WTC11 (cell line): ENCODE results near the gene TNS3. TPM values are rescaled to one million over a fixed set of nuclear protein-coding genes. Genes with fewer than 3 reads are reported as not detected.

Source experiments
- ATAC-seq: fragments of 200-7000 bp; cut with Tn5 transposase; 2 replicates; pipeline ENCODE4 v1.10.0; 2021; ENCODE audit warnings: mild to moderate bottlenecking, moderate library complexity
- CTCF ChIA-PET: fragments of 300-600 bp; sonication (Branson Sonifier 250); formaldehyde crosslinking; loops from one replicate; lab custom pipeline; 2021; ENCODE audit warnings: antibody characterized with exemption; lab: Charles Lee
- POLR2A ChIA-PET: fragments of 350-600 bp; sonication (Branson Sonifier 250); formaldehyde crosslinking; loops from one replicate; lab custom pipeline; 2021; ENCODE audit warnings: antibody characterized with exemption; lab: Charles Lee
- DNase-seq: peaks from one replicate; pipeline ENCODE4 v3.0.0; 2021; ENCODE audit warnings: low spot score
- H3K27ac Mint-ChIP-seq: 2 replicates; pipeline ENCODE4 v1.8.0; 2021; ENCODE audit warnings: mixed read lengths
- H3K27me3 Mint-ChIP-seq: 2 replicates; pipeline ENCODE4 v1.8.0; 2021; ENCODE audit warnings: low read depth, mild to moderate bottlenecking, moderate library complexity, mixed read lengths
- H3K36me3 Mint-ChIP-seq: 2 replicates; pipeline ENCODE4 v1.8.0; 2021; ENCODE audit warnings: mixed read lengths
- H3K4me1 Mint-ChIP-seq: 2 replicates; pipeline ENCODE4 v1.8.0; 2022; ENCODE audit warnings: mixed read lengths
- H3K4me3 Mint-ChIP-seq: 2 replicates; pipeline ENCODE4 v1.8.0; 2021; ENCODE audit warnings: mild to moderate bottlenecking, moderate library complexity, mixed read lengths
- H3K9me3 Mint-ChIP-seq: 2 replicates; pipeline ENCODE4 v1.8.0; 2021; ENCODE audit warnings: mixed read lengths
- CREM ChIP-seq: sonication (generic); formaldehyde crosslinking; IDR thresholded peaks from 2 replicates; pipeline ENCODE4 v1.8.1; 2022; ENCODE audit warnings: mild to moderate bottlenecking, missing genetic modification reagents, moderate library complexity
- ELF4 ChIP-seq: sonication (generic); formaldehyde crosslinking; IDR thresholded peaks from 2 replicates; pipeline ENCODE4 v1.8.1; 2022; ENCODE audit warnings: low read depth, mild to moderate bottlenecking, moderate library complexity, missing genetic modification reagents
- GTF2I ChIP-seq: fragments of 250-450 bp; sonication (Bioruptor Pico); conservative IDR thresholded peaks from 2 replicates; pipeline ENCODE4 v1.4.0; 2021; ENCODE audit warnings: mild to moderate bottlenecking
- HMGA2 ChIP-seq: fragments of 250-450 bp; sonication (Bioruptor Pico); IDR thresholded peaks from 2 replicates; pipeline ENCODE4 v1.4.0; 2021; ENCODE audit warnings: mild to moderate bottlenecking, moderate library complexity
- KAT7 ChIP-seq: sonication (generic); formaldehyde crosslinking; IDR thresholded peaks from 2 replicates; pipeline ENCODE4 v1.8.1; 2023; ENCODE audit warnings: missing genetic modification reagents, mild to moderate bottlenecking, borderline replicate concordance
- NFE2L1 ChIP-seq: sonication (generic); formaldehyde crosslinking; IDR thresholded peaks from 2 replicates; pipeline ENCODE4 v1.8.1; 2023; ENCODE audit warnings: missing genetic modification reagents
- NFYB ChIP-seq: sonication (generic); formaldehyde crosslinking; conservative IDR thresholded peaks from 2 replicates; pipeline ENCODE4 v1.8.0; 2022; ENCODE audit warnings: low read depth, missing genetic modification reagents
- OVOL2 ChIP-seq: fragments of 250-450 bp; sonication (Bioruptor Pico); IDR thresholded peaks from 2 replicates; pipeline ENCODE4 v1.9.0; 2021; ENCODE audit warnings: mild to moderate bottlenecking, borderline replicate concordance
- RELA ChIP-seq: sonication (generic); formaldehyde crosslinking; IDR thresholded peaks from 2 replicates; pipeline ENCODE4 v1.8.1; 2022; ENCODE audit warnings: missing genetic modification reagents, mild to moderate bottlenecking, borderline replicate concordance
- SMAD3 ChIP-seq: sonication (generic); formaldehyde crosslinking; IDR thresholded peaks from 2 replicates; pipeline ENCODE4 v1.8.0; 2022; ENCODE audit warnings: missing genetic modification reagents, mild to moderate bottlenecking, borderline replicate concordance
- ZNF219 ChIP-seq: sonication (generic); formaldehyde crosslinking; IDR thresholded peaks from 2 replicates; pipeline ENCODE4 v1.8.0; 2023; ENCODE audit warnings: missing genetic modification reagents, mild to moderate bottlenecking, borderline replicate concordance
- ZNF232 ChIP-seq: sonication (generic); formaldehyde crosslinking; IDR thresholded peaks from 2 replicates; pipeline ENCODE4 v1.8.0; 2022; ENCODE audit warnings: mild to moderate bottlenecking, missing genetic modification reagents
- ZNF263 ChIP-seq: sonication (generic); formaldehyde crosslinking; IDR thresholded peaks from 2 replicates; pipeline ENCODE4 v1.8.1; 2022; ENCODE audit warnings: low read depth, mild to moderate bottlenecking, moderate library complexity, missing genetic modification reagents
- ZNF317 ChIP-seq: sonication (generic); formaldehyde crosslinking; IDR thresholded peaks from 2 replicates; pipeline ENCODE4 v1.8.1; 2023; ENCODE audit warnings: low read depth, mild to moderate bottlenecking, moderate library complexity, missing genetic modification reagents, borderline replicate concordance
- total RNA-seq: library from RNA; stranded (reverse); gene quantifications from 3 replicates; pipeline ENCODE4 v1.2.3, GENCODE V29; 2021
- TF ChIP-seq, protein P1 (sequence below): sonication (generic); formaldehyde crosslinking; IDR thresholded peaks from 2 replicates; pipeline ENCODE4 v1.8.1; 2023; ENCODE audit warnings: mild to moderate bottlenecking, missing genetic modification reagents, moderate library complexity
- TF ChIP-seq, protein P2 (sequence below): sonication (generic); formaldehyde crosslinking; IDR thresholded peaks from 2 replicates; pipeline ENCODE4 v1.8.0; 2023; ENCODE audit warnings: mild to moderate bottlenecking, missing genetic modification reagents
- TF ChIP-seq, protein P3 (sequence below): fragments of 250-450 bp; sonication (Bioruptor Pico); IDR thresholded peaks from 2 replicates; pipeline ENCODE4 v2.1.2; 2022; ENCODE audit warnings: mild to moderate bottlenecking, moderate library complexity
- TF ChIP-seq, protein P4 (sequence below): sonication (generic); formaldehyde crosslinking; IDR thresholded peaks from 2 replicates; pipeline ENCODE4 v1.8.0; 2022; ENCODE audit warnings: mild to moderate bottlenecking, missing genetic modification reagents
- TF ChIP-seq, protein P5 (sequence below): fragments of 250-450 bp; sonication (Bioruptor Pico); IDR thresholded peaks from 2 replicates; pipeline ENCODE4 v1.9.0; 2021; ENCODE audit warnings: moderate library complexity, mild to moderate bottlenecking, inconsistent platforms, borderline replicate concordance
- TF ChIP-seq, protein P6 (sequence below): sonication (generic); formaldehyde crosslinking; IDR thresholded peaks from 2 replicates; pipeline ENCODE4 v1.8.1; 2022; ENCODE audit warnings: mild to moderate bottlenecking, missing genetic modification reagents, moderate library complexity, borderline replicate concordance

The TNS3 gene
- total RNA-seq, 1 experiment from 2014 or later: 37.7 TPM

DNA sequence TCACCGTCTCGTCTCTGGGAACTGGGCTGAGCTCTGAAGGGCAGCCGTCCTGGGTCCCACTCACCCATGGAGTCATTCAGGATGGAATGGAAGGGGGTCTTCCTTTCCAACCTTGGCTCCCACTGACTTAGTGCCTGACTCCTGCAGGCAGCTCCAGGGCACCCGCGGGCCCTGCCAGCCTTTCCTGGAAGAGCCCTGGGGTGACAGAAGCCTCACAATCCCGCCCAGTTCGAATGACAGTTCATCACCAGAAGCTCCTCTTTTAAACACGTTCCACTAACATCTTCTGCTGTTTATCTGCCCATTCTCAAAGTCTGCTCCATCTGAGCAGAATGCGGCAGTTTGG lies 110.6 kb downstream of the TNS3 start:
- no peak overlapping the region for H3K4me3 Mint-ChIP-seq
- ATAC-seq (no peak), DNase-seq (no peak)
- ChIA-PET CTCF (interaction anchor here (0.7 to 1.5 kb wide), 4 partner anchors 9 to 205 kb away, joined by 3 to 7 read pairs (median 4); no protein-coding TSS in a partner anchor), POLR2A (no interaction called here)
- peaks cover 14% of the 10 kb centered on the region for H3K27me3 Mint-ChIP-seq
- TF ChIP-seq, protein P1, sequence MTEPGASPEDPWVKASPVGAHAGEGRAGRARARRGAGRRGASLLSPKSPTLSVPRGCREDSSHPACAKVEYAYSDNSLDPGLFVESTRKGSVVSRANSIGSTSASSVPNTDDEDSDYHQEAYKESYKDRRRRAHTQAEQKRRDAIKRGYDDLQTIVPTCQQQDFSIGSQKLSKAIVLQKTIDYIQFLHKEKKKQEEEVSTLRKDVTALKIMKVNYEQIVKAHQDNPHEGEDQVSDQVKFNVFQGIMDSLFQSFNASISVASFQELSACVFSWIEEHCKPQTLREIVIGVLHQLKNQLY (CRISPR knock-in tag): no peak
- no peak for TF ChIP-seq ZNF219 (CRISPR knock-in tag)
- no peak for TF ChIP-seq KAT7 (CRISPR knock-in tag)
- no peak for TF ChIP-seq NFE2L1
- no peak for TF ChIP-seq NFYB (CRISPR knock-in tag)
- no peak for TF ChIP-seq SMAD3 (CRISPR knock-in tag)
- TF ChIP-seq, protein P2, sequence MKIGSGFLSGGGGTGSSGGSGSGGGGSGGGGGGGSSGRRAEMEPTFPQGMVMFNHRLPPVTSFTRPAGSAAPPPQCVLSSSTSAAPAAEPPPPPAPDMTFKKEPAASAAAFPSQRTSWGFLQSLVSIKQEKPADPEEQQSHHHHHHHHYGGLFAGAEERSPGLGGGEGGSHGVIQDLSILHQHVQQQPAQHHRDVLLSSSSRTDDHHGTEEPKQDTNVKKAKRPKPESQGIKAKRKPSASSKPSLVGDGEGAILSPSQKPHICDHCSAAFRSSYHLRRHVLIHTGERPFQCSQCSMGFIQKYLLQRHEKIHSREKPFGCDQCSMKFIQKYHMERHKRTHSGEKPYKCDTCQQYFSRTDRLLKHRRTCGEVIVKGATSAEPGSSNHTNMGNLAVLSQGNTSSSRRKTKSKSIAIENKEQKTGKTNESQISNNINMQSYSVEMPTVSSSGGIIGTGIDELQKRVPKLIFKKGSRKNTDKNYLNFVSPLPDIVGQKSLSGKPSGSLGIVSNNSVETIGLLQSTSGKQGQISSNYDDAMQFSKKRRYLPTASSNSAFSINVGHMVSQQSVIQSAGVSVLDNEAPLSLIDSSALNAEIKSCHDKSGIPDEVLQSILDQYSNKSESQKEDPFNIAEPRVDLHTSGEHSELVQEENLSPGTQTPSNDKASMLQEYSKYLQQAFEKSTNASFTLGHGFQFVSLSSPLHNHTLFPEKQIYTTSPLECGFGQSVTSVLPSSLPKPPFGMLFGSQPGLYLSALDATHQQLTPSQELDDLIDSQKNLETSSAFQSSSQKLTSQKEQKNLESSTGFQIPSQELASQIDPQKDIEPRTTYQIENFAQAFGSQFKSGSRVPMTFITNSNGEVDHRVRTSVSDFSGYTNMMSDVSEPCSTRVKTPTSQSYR (CRISPR knock-in tag): no peak
- TF ChIP-seq ZNF317 (CRISPR knock-in tag): no peak
- TF ChIP-seq OVOL2 (CRISPR knock-in tag): no peak
- no peak for TF ChIP-seq GTF2I (CRISPR knock-in tag)
- H3K9me3 Mint-ChIP-seq: no peaks in the 10 kb centered on the region
- H3K4me1 Mint-ChIP-seq: peaks cover 45% of the 10 kb centered on the region
- no peaks in the 10 kb centered on the region for H3K36me3 Mint-ChIP-seq
- H3K27ac Mint-ChIP-seq: no peak overlapping the region

DNA sequence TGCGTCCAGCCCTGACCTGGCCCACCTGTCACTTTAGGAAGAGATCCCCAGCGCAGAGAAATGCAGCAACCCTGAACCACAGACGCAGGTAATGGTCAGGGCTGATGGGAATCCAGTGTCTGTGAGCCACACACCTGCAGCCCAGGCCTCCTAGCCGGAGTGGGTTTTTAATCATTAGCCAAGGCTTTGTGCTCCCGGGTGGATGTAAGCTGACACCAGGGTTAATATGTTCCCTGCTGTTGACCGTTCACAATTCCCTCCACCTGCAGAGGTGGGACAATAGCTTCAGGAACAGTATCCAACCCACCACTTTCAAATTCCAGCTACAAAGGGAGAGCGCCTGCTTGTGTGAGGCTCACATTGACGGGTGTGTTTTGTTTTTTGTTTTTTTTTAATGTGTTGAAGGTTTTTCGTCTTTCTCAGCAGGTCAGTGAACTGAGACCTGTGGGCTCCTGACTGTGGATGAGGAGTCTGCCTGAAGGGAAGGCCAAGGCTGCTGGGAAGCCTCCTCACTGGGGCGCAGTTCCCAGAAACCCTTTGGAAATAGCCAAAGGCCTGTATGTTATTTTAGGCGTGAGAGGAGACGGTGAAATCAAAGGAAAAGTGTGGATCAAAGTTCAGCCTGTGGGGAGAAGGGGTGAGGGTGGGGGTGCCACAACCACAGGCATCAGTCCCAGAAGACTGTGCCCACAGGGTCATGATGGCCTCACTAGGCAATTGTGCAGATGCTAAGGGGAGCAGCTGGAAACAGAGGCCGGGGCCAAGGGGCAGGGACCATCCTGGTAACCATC lies 111.1 kb downstream of the TNS3 start:
- ATAC-seq: peak; percentile 81
- H3K27me3 Mint-ChIP-seq: peaks cover 9% of the 10 kb centered on the region
- peaks cover 41% of the 10 kb centered on the region for H3K4me1 Mint-ChIP-seq
- ChIA-PET POLR2A (interaction anchor here (0.5 kb wide), 1 partner anchor 62 kb away, joined by 4 read pairs; no protein-coding TSS in a partner anchor), CTCF (interaction anchor here (0.6 to 1.5 kb wide), 6 partner anchors 9 to 205 kb away, joined by 3 to 7 read pairs (median 4); no protein-coding TSS in a partner anchor)
- peak; percentile 53 for DNase-seq
- H3K27ac Mint-ChIP-seq: peak overlapping the region; percentile 90
- H3K36me3 Mint-ChIP-seq: no peaks in the 10 kb centered on the region
- no peaks in the 10 kb centered on the region for H3K9me3 Mint-ChIP-seq
- H3K4me3 Mint-ChIP-seq: peak overlapping the region; percentile 38
- TF ChIP-seq, protein P3, sequence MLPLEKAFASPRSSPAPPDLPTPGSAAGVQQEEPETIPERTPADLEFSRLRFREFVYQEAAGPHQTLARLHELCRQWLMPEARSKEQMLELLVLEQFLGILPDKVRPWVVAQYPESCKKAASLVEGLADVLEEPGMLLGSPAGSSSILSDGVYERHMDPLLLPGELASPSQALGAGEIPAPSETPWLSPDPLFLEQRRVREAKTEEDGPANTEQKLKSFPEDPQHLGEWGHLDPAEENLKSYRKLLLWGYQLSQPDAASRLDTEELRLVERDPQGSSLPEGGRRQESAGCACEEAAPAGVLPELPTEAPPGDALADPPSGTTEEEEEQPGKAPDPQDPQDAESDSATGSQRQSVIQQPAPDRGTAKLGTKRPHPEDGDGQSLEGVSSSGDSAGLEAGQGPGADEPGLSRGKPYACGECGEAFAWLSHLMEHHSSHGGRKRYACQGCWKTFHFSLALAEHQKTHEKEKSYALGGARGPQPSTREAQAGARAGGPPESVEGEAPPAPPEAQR (CRISPR knock-in tag): no peak
- TF ChIP-seq ZNF263 (no peak), HMGA2 (CRISPR knock-in tag) (no peak), ELF4 (CRISPR knock-in tag) (no peak), CREM (CRISPR knock-in tag) (no peak), RELA (CRISPR knock-in tag) (no peak), ZNF232 (CRISPR knock-in tag) (no peak)
- TF ChIP-seq, protein P4, sequence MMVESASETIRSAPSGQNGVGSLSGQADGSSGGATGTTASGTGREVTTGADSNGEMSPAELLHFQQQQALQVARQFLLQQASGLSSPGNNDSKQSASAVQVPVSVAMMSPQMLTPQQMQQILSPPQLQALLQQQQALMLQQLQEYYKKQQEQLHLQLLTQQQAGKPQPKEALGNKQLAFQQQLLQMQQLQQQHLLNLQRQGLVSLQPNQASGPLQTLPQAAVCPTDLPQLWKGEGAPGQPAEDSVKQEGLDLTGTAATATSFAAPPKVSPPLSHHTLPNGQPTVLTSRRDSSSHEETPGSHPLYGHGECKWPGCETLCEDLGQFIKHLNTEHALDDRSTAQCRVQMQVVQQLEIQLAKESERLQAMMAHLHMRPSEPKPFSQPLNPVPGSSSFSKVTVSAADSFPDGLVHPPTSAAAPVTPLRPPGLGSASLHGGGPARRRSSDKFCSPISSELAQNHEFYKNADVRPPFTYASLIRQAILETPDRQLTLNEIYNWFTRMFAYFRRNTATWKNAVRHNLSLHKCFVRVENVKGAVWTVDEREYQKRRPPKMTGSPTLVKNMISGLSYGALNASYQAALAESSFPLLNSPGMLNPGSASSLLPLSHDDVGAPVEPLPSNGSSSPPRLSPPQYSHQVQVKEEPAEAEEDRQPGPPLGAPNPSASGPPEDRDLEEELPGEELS (CRISPR knock-in tag): peak; percentile 77; the same call in 1 of the 2 replicates
- TF ChIP-seq, protein P5, sequence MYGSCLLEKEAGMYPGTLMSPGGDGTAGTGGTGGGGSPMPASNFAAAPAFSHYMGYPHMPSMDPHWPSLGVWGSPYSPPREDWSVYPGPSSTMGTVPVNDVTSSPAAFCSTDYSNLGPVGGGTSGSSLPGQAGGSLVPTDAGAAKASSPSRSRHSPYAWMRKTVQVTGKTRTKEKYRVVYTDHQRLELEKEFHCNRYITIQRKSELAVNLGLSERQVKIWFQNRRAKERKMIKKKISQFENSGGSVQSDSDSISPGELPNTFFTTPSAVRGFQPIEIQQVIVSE (CRISPR knock-in tag): no peak
- TF ChIP-seq, protein P6, sequence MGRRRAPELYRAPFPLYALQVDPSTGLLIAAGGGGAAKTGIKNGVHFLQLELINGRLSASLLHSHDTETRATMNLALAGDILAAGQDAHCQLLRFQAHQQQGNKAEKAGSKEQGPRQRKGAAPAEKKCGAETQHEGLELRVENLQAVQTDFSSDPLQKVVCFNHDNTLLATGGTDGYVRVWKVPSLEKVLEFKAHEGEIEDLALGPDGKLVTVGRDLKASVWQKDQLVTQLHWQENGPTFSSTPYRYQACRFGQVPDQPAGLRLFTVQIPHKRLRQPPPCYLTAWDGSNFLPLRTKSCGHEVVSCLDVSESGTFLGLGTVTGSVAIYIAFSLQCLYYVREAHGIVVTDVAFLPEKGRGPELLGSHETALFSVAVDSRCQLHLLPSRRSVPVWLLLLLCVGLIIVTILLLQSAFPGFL (CRISPR knock-in tag): no peak
